Effector CD4-positive, alpha-beta T cell (primary cell): Measurements from ENCODE around the gene CPED1.
"Not testable (repeated sequence)": the region's sequence is repeated elsewhere in the genome, so short reads cannot be mapped to it uniquely, and the experiment has no call there.

Source experiments
- DNase-seq: peaks from one replicate; pipeline ENCODE4 v3.0.0-alpha.2; 2020

CPED1 gene

GRCh38 chr7:121042899-121043298 is 54.4 kb downstream of the CPED1 start:
- no peak for DNase-seq

DNA sequence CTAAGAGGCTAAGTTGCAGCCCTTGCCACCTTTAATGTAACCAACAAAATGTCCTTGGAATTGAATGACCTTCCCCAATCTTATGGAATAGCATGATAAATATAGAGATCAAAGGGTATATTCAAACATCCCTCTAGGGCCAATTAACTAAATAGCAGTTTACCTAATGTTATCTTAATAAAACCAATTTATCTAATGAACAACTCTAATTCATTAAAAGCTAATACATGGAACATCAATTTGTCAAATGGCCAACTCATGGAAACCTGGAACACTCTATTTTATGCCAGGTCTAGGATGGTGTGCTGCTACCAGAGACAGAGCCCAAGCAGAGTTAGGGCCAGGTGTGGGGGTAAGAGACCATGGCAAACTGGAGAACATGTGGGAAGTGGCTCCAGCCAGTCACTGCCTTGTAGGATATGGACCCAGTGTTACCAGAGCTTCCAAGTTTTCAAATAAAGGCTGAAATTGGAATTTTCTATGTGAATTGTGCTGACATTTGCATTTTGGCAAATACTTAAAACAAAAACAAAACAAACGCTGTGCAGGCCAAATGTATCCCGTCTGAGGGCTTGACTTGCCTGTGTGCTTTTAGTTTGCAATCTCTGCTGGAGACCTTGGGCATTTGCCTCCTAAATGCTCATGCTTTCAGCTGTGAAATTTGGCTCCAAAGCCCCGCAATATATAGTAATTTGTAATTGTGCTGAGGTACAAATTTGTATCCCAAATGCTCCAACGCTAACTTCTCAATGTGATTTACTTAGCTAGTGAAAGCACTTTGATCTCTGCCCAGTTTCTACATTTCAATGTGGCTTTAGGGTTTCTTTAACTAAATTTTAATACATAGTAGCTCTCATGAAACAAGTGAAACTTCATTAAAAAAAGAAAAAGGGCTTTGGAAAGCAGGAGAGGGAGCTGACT is 55.1 kb downstream of the CPED1 start:
- no peak for DNase-seq

DNA sequence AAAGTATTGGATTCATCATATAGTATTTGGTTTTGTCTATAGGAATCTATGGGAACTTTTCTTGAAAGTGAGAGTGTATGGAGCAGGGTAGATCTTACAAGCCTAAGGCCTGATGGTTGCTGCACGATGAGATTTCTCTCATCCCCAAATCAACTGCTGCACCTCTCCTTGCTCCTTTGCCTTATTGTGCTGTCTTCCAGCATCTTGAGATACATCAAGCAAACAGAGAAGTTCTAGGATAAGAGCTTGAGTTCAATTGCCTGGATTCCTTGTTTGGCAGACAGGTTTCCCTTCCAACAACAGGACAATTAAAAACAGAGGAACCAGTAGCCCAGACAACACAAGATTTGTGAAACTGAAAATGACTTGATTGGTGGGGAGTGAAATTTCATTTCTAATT is 56.6 kb downstream of the CPED1 start:
- no peak for DNase-seq

DNA sequence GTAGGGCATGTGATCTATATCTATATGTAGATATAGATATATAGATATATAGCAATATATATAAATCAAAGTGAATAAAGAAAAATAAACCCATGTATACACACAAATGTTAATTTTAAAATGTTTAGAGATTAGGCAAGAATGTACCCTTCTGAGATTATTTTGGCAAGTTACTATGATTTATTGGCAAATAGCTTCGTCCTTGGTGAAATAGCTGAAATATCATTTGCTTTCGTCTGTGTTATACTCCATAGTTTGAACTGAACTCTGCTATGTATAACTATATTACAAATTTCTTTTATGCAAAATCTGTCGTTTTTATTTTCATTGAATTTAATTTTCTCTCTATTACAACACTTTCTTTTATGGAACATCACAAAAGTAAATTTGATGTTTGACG is 57.5 kb downstream of the CPED1 start:
- no peak for DNase-seq

DNA sequence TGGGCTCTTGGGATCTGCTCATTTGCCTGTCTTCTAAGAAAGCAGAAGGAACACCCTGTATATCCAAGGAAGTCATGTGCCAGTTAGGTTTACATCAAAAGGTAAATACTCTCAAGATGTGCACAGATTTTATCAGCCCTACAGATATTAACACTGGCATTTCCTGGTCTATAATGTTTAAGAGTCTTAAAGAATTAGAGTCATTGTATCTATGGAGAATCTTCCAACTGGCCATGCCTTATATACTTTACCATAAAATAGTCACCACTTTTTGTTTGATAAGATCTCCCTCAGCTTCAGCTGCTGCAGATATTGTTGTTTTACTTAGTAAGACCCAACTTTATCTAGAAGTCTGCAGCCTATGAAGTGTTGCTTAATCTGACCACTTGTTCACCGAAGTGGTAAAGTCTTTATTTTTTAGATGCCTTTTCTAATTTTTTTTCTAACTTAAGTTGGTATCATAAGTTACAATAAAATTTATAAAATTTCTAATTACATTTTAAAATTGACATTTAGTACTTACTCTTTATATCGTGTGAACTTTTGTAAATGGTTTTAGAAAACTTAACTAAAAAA is 58.5 kb downstream of the CPED1 start:
- DNase-seq: no peak

- DNase-seq: no peak
These were observed 59.7 kb downstream of the CPED1 start for GRCh38 chr7:121048195-121048594.

DNA sequence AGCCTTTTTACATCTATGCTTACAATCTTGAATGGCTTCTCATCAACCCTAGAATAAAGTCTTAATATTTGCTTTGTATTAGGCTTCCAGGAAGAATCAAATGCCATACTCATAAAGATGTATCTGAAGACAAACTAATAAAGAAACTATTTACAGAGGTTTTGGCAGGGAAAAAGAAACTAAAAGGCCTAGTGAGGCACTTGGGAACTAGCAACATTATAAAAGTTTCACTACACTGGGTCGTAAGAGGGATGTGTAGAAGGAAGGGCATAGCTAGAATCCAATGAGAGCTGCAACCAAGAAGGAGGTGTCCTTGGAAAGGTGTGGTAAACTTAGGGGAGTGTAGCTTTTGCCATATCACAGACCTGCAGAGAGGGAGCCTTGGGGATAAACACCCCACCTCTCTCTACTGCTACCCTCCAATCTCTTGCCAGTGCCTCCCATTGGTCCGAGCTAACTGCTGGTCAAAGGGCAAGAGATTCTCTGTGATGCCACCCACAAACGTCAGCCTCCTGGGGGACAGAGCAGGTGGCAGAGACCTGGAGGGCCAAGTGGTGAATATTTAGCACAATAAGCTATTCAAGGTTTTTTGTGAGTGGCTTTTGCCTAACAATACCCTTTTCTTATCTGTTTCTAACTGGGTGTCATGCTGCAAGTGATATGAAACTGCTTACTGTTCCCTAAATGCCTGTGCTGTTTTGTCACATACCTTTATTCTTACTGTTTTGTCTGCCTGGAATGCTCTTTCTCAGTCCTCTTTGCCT is 60.7 kb downstream of the CPED1 start:
- DNase-seq: no peak

DNA sequence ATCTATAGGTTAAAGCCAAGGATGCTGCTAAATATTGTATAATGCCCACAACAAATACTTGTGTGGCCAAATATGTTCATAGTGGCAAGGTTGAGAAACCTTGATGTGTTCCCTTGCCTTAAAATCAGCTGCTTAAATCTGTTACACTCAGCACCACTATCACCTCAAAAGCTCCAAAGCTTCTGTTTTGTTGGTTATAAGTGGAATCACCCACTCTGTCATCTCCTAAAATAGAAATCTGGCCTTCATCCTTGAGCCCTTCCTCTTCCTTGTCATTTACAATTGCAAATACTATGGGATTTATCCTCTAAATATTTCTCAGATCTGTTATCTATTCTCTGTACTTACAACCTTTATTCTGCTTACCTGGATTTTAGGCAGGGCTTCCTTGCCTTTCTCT is 61.4 kb downstream of the CPED1 start:
- no peak for DNase-seq

DNA sequence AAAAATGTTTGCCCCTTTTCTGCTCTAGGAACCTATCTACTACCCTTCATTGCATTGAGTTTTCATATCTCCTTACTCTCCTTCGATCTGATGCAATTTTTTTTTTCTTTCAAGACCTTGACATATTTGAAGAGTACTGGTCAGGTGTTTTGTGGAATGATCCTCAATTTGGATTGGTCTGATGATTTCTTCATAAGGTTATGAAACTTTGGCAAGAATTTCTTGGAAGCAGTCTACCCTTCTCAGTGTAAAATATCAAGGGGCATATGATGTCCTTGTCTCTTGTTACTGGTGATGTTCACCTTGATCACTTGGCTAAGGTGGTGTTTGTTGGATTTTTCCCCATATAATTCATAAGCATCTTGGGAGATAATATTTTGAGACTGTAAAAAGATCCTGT is 64.7 kb downstream of the CPED1 start:
- no peak for DNase-seq

DNA sequence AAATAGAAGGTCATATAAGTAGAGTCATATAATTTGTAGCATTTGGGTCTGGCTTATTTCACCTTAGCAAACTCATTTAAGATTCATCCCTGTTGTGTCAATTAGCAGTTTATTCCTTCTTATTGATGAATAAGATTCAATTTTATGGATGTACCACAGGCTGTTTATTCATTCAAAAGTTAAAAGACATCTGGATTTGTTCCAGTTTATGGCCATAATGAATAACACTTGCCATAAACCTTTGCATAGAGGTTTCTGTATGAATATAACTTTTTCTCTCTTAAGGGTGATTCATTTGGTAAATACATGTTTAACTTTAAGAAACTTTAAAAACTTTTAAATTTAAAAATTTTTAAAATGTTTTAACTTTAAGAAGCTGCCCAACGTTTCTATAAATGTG is 66.4 kb downstream of the CPED1 start:
- no peak for DNase-seq

- no peak for DNase-seq
These were observed 69.4 kb downstream of the CPED1 start for GRCh38 chr7:121057878-121058277.

GRCh38 chr7:121058975-121059374 is 70.5 kb downstream of the CPED1 start:
- no peak for DNase-seq

GRCh38 chr7:121059979-121060509 is 71.5 kb downstream of the CPED1 start:
- not testable (repeated sequence) for DNase-seq

DNA sequence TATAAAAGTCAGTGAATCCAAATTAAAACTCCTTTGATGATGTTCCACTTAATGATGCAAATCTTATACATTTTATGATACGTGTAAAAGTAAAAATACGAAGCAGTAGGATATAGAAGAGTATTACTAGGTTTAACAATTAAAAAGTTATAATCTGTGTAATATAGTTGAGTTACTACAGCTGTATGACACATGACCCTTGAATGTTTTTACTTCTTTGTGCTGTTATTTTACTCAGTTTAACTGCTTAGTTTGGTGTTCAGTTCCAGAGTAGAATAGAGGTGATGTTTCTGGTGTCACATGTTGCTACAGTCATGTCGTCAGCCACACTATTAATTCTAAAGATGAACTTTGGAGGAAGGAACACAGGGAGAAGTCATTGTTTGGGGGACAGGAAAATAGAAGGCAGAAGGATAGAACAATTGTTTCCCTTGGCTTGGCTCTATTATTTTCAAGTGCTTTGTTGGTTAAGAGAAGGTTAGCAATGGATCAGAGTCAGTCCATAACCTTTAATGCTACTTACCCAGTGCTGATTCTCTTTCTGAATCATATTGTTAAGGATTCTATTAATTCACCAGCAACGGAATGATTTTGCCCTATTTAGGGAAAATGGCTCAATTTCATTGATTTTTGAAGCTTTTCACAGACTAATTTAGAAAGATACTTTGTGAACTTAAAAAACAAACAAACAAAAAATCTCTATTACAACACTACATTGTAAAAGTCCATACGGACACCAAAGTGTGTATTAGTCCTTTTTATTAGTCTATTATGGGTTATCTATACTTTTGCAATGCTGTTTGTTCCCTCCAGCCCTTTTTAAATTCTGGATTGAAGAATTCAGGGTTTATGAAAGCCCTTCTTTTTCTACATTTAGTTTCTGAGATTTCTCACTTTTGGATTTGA is 73.4 kb downstream of the CPED1 start:
- DNase-seq: no peak

GRCh38 chr7:121062671-121063279 is 74.3 kb downstream of the CPED1 start:
- no peak for DNase-seq

- DNase-seq: not testable (repeated sequence)
These were observed 79.2 kb downstream of the CPED1 start for GRCh38 chr7:121067717-121068116.

- no peak for DNase-seq
These were observed 81.0 kb downstream of the CPED1 start for GRCh38 chr7:121069346-121070100.

DNA sequence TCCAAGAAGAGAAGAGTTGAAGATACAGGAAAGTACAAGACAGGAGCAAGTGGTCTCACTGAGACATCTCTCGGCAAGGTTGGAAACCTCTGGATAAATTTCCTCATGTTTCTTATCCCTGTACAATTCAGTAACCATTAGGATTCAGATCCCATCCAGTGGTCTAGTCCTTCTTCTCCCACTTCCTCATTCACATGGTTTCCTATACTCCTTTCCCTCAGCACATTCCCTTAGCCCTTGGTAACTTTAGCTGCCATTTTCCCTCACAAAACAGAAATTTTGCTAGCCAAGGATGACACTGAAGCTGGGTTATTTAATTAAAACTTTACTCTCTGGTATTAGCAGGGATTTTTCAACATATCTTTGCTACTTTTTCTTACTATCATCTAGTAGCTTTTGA is 82.6 kb downstream of the CPED1 start:
- DNase-seq: no peak

DNA sequence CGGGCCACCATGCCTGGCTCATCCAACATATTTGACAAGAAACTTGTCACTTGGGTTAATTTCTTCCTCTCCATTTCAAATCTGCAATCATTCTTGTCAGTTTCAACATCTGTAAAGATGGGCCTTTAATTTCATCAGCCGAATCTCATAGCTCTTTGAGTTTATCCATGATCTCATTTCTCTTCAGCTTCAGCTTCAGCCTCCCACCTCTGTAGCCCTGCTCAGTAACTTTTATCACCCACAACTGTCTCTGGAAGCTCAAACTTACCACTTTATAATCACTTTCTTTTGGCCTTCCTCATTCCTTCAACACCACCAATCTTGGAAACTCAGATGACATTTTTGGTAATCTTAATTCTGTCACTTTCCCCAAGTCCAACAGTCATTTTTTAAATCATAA is 83.2 kb downstream of the CPED1 start:
- no peak for DNase-seq

DNA sequence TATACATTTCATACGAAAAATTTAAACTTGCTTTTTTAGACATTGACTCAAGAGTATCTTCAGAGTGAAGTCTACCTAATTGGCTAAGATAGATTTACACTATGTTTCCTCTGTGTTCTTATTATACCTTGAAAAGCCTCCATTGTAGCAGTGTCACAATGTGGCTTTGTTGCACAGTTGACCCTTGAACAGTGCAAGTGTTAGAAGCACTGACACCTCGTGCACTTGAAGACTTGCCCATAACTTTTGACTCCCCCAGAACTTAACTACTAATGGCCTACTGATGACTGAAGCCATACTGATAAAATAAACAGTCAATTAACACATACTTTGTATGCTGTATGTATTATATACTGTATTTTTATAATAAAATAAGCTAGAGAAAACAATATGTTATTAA is 84.3 kb downstream of the CPED1 start:
- no peak for DNase-seq

GRCh38 chr7:121073463-121074099 is 85.1 kb downstream of the CPED1 start:
- DNase-seq: no peak
